ENCODE data around the gene OPN1SW. TPM values are rescaled to one million over a fixed set of nuclear protein-coding genes. Genes with fewer than 3 reads are reported as not detected.

The OPN1SW gene
- total and polyA plus RNA-seq, 9 of the 15 experiments (the other 6 are each of a cell fraction or from before 2014, with no cell fraction given), result 0.84 to 1.0 TPM; not detected in 7

- TF ChIP-seq CTCF (IDR thresholded peaks at IDR 0.05 in 2 of 3, conservative IDR thresholded peaks at IDR 0.05 in 1 of 3; ENCODE audit: insufficient read depth in 2 of 3, low read depth in 1 of 3, low read length in 3 of 3) (no peak), ZNF398 (CRISPR knock-in tag; IDR thresholded peaks at IDR 0.05) (no peak), E2F1 (CRISPR knock-in tag; IDR thresholded peaks at IDR 0.05) (peak; percentile 96), ESRRA (IDR thresholded peaks at IDR 0.05; ENCODE audit: borderline replicate concordance, low read depth) (peak; percentile 80), TFE3 (CRISPR knock-in tag; IDR thresholded peaks at IDR 0.05) (no peak), ILF3 (IDR thresholded peaks at IDR 0.05; ENCODE audit: borderline replicate concordance) (no peak), KLF1 (tag; IDR thresholded peaks at IDR 0.05) (peak; percentile 88; the same call in 1 of the 2 replicates), BRD9 (IDR thresholded peaks at IDR 0.05; ENCODE audit: low read depth, partially characterized antibody) (peak; percentile 70), ZZZ3 (IDR thresholded peaks at IDR 0.05) (no peak), HNRNPH1 (optimal IDR thresholded peaks at IDR 0.05; ENCODE audit: low read depth, low read length) (no peak), ZNF184 (CRISPR knock-in tag; IDR thresholded peaks at IDR 0.05) (no peak), KDM5B (IDR thresholded peaks at IDR 0.05; ENCODE audit: insufficient replicate concordance, low read depth, low read length) (peak; percentile 97), ZNF324 (CRISPR knock-in tag; IDR thresholded peaks at IDR 0.05) (no peak), ZNF217 (CRISPR knock-in tag; IDR thresholded peaks at IDR 0.05) (no peak), STAT5A (IDR thresholded peaks at IDR 0.05; ENCODE audit: borderline replicate concordance, low read length) (no peak), XRCC5 (IDR thresholded peaks at IDR 0.05; ENCODE audit: low read depth, low read length) (no peak; the same call in 1 of the 2 replicates), ATF3 (IDR thresholded peaks at IDR 0.05) (peak; percentile 47; the same call in 1 of the 2 replicates), ATF3 (CRISPR knock-in tag; conservative IDR thresholded peaks at IDR 0.05) (peak; percentile 25; the same call in 1 of the 2 replicates), ZNF696 (CRISPR knock-in tag; conservative IDR thresholded peaks at IDR 0.05) (no peak)
Measured at GRCh38 chr7:128739048-128739962, 36.3 kb downstream of the OPN1SW start, which contains the start of gene CALU (continued).

Data from K562 (cell line).